K562 (cell line): ENCODE data around the gene CRTC3. TPM values are rescaled to one million over a fixed set of nuclear protein-coding genes. Genes with fewer than 3 reads are reported as not detected.

Source experiments
- CREB3L1 ChIP-seq: fragments of 450-650 bp; IDR thresholded peaks from 2 replicates; pipeline ENCODE4 v1.6.1; 2014; ENCODE audit warnings: low read depth, mild to moderate bottlenecking, moderate library complexity, borderline replicate concordance
- FOXO4 ChIP-seq: fragments of 450-650 bp; formaldehyde crosslinking; IDR thresholded peaks from 2 replicates; pipeline ENCODE4 v1.4.0; 2020; ENCODE audit warnings: mild to moderate bottlenecking, moderate library complexity
- GATAD2A ChIP-seq: fragments of 450-650 bp; IDR thresholded peaks from 2 replicates; pipeline ENCODE4 v1.6.1; 2017
- MAFF ChIP-seq: IDR thresholded peaks from 2 replicates; pipeline ENCODE4 v1.6.1; 2012; ENCODE audit warnings: low read length, improper control_type of control experiment
- TSHZ1 ChIP-seq: fragments of 250-450 bp; sonication (Bioruptor Pico); IDR thresholded peaks from 2 replicates; pipeline ENCODE4 v1.4.0; 2020; ENCODE audit warnings: mild to moderate bottlenecking, moderate library complexity
- polyA plus RNA-seq, 8 experiments: library from polyadenylated mRNA; depleted of rRNA in 4 of 8; stranded (reverse) in 5 of 8; unstranded in 3 of 8; fragments of >200 nt; fragmentation: Nextera tagmentation in 2 of 8; fragmentation: Illumina TruSeq in 1 of 8; extraction: Ambion mirVana in 2 of 8; extraction: Trizol in 1 of 8; gene quantifications; 2 replicates each; pipeline versions ENCODE4 v1.2.1 to v1.2.3, GENCODE V29; 2011 to 2014; ENCODE audit warnings: inconsistent platforms in 1 of 8, missing spikeins in 1 of 8
- total RNA-seq, 7 experiments: library from RNA; depleted of rRNA in 6 of 7; stranded (reverse); fragments of >200 nt in 6 of 7; fragmentation: Illumina TruSeq in 2 of 7; extraction: Trizol in 2 of 7; gene quantifications; 2 replicates each; pipeline versions ENCODE4 v1.2.1 to v1.2.3, GENCODE V29; 2011 to 2021; ENCODE audit warnings: low replicate concordance in 1 of 7

The CRTC3 gene
- total and polyA plus RNA-seq, 9 of the 15 experiments (the other 6 are each of a cell fraction or from before 2014, with no cell fraction given), result 1.2 to 19.0 (median 11.6) TPM

GRCh38 chr15:90553248-90553745 is 23.6 kb downstream of the CRTC3 start (continued):
- TF ChIP-seq TSHZ1 (CRISPR knock-in tag), result no peak
- TF ChIP-seq FOXO4 (CRISPR knock-in tag), result no peak
- TF ChIP-seq CREB3L1, result no peak
- TF ChIP-seq MAFF, result no peak
- no peak for TF ChIP-seq GATAD2A
- TF ChIP-seq, all 486 proteins: peak for 0
